ENCODE measurements around the gene SYK.
"Not testable (repeated sequence)": the region's sequence is repeated elsewhere in the genome, so short reads cannot be mapped to it uniquely, and the experiment has no call there.

The SYK gene

GRCh38 chr9:90799271-90799852 is 2.3 kb upstream of the SYK start:
- no peak for DNase-seq

- peak; percentile 14 for DNase-seq
Measured at GRCh38 chr9:90801973-90802322, 329 bp downstream of the SYK start.

GRCh38 chr9:90802386-90802985 is 867 bp downstream of the SYK start:
- DNase-seq = no peak

- no peak for DNase-seq
Measured at GRCh38 chr9:90803860-90804593, 2.4 kb downstream of the SYK start.

- peak; percentile 95 for DNase-seq
Measured at GRCh38 chr9:90805006-90805996, 3.7 kb downstream of the SYK start.

- no peak for DNase-seq
Measured at GRCh38 chr9:90807006-90807405, 5.4 kb downstream of the SYK start.

GRCh38 chr9:90808398-90808797 is 6.8 kb downstream of the SYK start:
- no peak for DNase-seq

- DNase-seq = no peak
Measured at GRCh38 chr9:90808890-90809685, 7.5 kb downstream of the SYK start.

- no peak for DNase-seq
Measured at GRCh38 chr9:90810691-90811090, 9.1 kb downstream of the SYK start.

- DNase-seq = no peak
Measured at GRCh38 chr9:90813046-90813445, 11.4 kb downstream of the SYK start.

GRCh38 chr9:90813523-90813922 is 11.9 kb downstream of the SYK start:
- no peak for DNase-seq

- no peak for DNase-seq
Measured at GRCh38 chr9:90814355-90814754, 12.7 kb downstream of the SYK start.

- no peak for DNase-seq
Measured at GRCh38 chr9:90815183-90815943, 13.7 kb downstream of the SYK start.

- no peak for DNase-seq
Measured at GRCh38 chr9:90815944-90816357, 14.3 kb downstream of the SYK start.

- no peak for DNase-seq
Measured at GRCh38 chr9:90816690-90817089, 15.1 kb downstream of the SYK start.

- DNase-seq = no peak
Measured at GRCh38 chr9:90818279-90818678, 16.7 kb downstream of the SYK start.

- DNase-seq = not testable (repeated sequence)
Measured at GRCh38 chr9:90820406-90820805, 18.8 kb downstream of the SYK start.

GRCh38 chr9:90821236-90821635 is 19.6 kb downstream of the SYK start:
- not testable (repeated sequence) for DNase-seq

GRCh38 chr9:90821697-90822096 is 20.1 kb downstream of the SYK start:
- no peak for DNase-seq

GRCh38 chr9:90822866-90823265 is 21.2 kb downstream of the SYK start:
- DNase-seq = no peak

GRCh38 chr9:90825586-90825985 is 24.0 kb downstream of the SYK start:
- DNase-seq = no peak
